Measurements from ENCODE around the gene KCTD15. TPM values are rescaled to one million over a fixed set of nuclear protein-coding genes. Genes with fewer than 3 reads are reported as not detected.
"Not testable (repeated sequence)": the region's sequence is repeated elsewhere in the genome, so short reads cannot be mapped to it uniquely, and the experiment has no call there.

KCTD15 gene
- total and polyA plus RNA-seq, 2 of the 4 experiments (the other 2 are of a cell fraction) = 16.3 to 19.6 TPM

- ATAC-seq (ENCODE audit: low read depth) = no peak
- Histone ChIP-seq H4K20me1 (ENCODE audit: insufficient read depth, low read length) (no peaks in the 10 kb centered on the region), H4K5ac (ENCODE audit: low read depth, low read length) (no peak overlapping the region), H2AFZ (replicated peaks; ENCODE audit: low read length, poor library complexity) (no peak overlapping the region), H3K36me3 (ENCODE audit: control insufficient read depth, insufficient read depth, low read length) (no peaks in the 10 kb centered on the region; the same call in 1 of the 2 replicates), H4K91ac (ENCODE audit: insufficient read depth, low read depth, low read length) (no peak overlapping the region), H3K9me1 (ENCODE audit: insufficient read depth, low read length) (no peaks in the 10 kb centered on the region), H2AK5ac (ENCODE audit: low read depth, low read length) (no peak overlapping the region), H3K27me3 (ENCODE audit: control insufficient read depth, insufficient read depth, low read length) (no peaks in the 10 kb centered on the region), H3K4me3 (ENCODE audit: insufficient read depth, low read depth, low read length) (no peak overlapping the region), H4K8ac (ENCODE audit: low read depth in 2 of 2, low read length in 2 of 2) (no peak overlapping the region), H2AK9ac (replicated peaks; ENCODE audit: low read depth, low read length, poor library complexity) (no peak overlapping the region), H3K79me1 (ENCODE audit: low read depth in 1 of 2, low read length in 2 of 2) (no peaks in the 10 kb centered on the region), H3K56ac (ENCODE audit: extremely low read depth, insufficient read depth, low read length) (no peak overlapping the region), H3K4me2 (ENCODE audit: low read depth, low read length) (no peak overlapping the region), H3K9me3 (ENCODE audit: control insufficient read depth, insufficient read depth, low read length) (no peaks in the 10 kb centered on the region), H3K4me1 (ENCODE audit: control insufficient read depth, insufficient read depth, low read length) (peaks cover 3% of the 10 kb centered on the region; the same call in 1 of the 2 replicates), H2BK120ac (ENCODE audit: low read depth, low read length) (no peak overlapping the region), H2BK15ac (ENCODE audit: low read depth, low read length) (no peak overlapping the region), H3K9ac (ENCODE audit: low read depth, low read length) (no peak overlapping the region), H3K18ac (ENCODE audit: low read depth, low read length) (no peak overlapping the region), H2BK20ac (ENCODE audit: low read depth, low read length) (no peak overlapping the region), H3K4ac (ENCODE audit: low read depth, low read length) (no peak overlapping the region), H2BK5ac (ENCODE audit: low read depth, low read length, poor library complexity, severe bottlenecking) (no peak overlapping the region), H3K14ac (replicated peaks; ENCODE audit: low read depth, low read length) (no peak overlapping the region), H3K27ac (ENCODE audit: insufficient read depth, low read length) (no peak overlapping the region), H3K23ac (ENCODE audit: low read depth, low read length) (no peak overlapping the region)
- TF ChIP-seq SMC3 (IDR thresholded peaks at IDR 0.05; ENCODE audit: low read depth, low read length) = no peak
- no peak for TF ChIP-seq CEBPB (IDR thresholded peaks at IDR 0.05; ENCODE audit: low read depth, low read length)
- no peak for TF ChIP-seq RFX5 (IDR thresholded peaks at IDR 0.05; ENCODE audit: low read depth, low read length)
- TF ChIP-seq MAZ (IDR thresholded peaks at IDR 0.05; ENCODE audit: borderline replicate concordance, low read depth, low read length) = no peak
- TF ChIP-seq MXI1 (IDR thresholded peaks at IDR 0.05; ENCODE audit: borderline replicate concordance, low read depth, low read length) = no peak
- no peak for TF ChIP-seq BHLHE40 (IDR thresholded peaks at IDR 0.05; ENCODE audit: low read depth, low read length)
- TF ChIP-seq FOS (IDR thresholded peaks at IDR 0.05; ENCODE audit: low read depth, low read length) = no peak
- no peak for TF ChIP-seq RAD21 (IDR thresholded peaks at IDR 0.05; ENCODE audit: low read length)
- TF ChIP-seq CHD1 (IDR thresholded peaks at IDR 0.05; ENCODE audit: low read depth, low read length) = no peak
- TF ChIP-seq RCOR1 (IDR thresholded peaks at IDR 0.05; ENCODE audit: insufficient replicate concordance, low read length) = no peak
- TF ChIP-seq MAFK (IDR thresholded peaks at IDR 0.05; ENCODE audit: low read depth, low read length) = no peak
- TF ChIP-seq NFE2L2 (IDR thresholded peaks at IDR 0.05; ENCODE audit: low read depth, low read length) = no peak
- intact Hi-C loops (cut with micrococcal nuclease) (no loop called here), dilution Hi-C loops (cut with HindIII; ENCODE audit: low sequenced_read_pairs, unreplicated experiment) (no loop called here), in situ Hi-C loops (cut with MboI; ENCODE audit: low sequenced_read_pairs) (no loop called here)
- POLR2A ChIA-PET (ENCODE audit: unreplicated experiment) = no interaction called here
- WGBS, 2 experiments (ENCODE audit: extremely low coverage in 2 of 2, insufficient read length in 1 of 2) = no CpG with 5 or more reads among the region's 4 CpGs
- no peak for DNase-seq
- CTCF ChIA-PET = interaction anchor here (0.6 to 1.1 kb wide), 2 partner anchors 41 to 224 kb away, joined by 3 to 10 read pairs; no protein-coding TSS in a partner anchor
- no TSS peak for BruUV-seq (replicated peaks)
Observed at GRCh38 chr19:33818411-33818810, 21.7 kb downstream of the KCTD15 start.

GRCh38 chr19:33819078-33819477, 22.4 kb downstream of the KCTD15 start:
- no CpG with 5 or more reads among the region's 7 CpGs for WGBS, 2 experiments (ENCODE audit: extremely low coverage in 2 of 2, insufficient read length in 1 of 2)
- H2BK20ac ChIP-seq (ENCODE audit: low read depth, low read length); H3K27ac ChIP-seq (ENCODE audit: insufficient read depth, low read length); H3K4me3 ChIP-seq (ENCODE audit: insufficient read depth, low read depth, low read length); H3K9me1 ChIP-seq (ENCODE audit: insufficient read depth, low read length); ATAC-seq (ENCODE audit: low read depth); H3K9me3 ChIP-seq (ENCODE audit: control insufficient read depth, insufficient read depth, low read length); H3K36me3 ChIP-seq (ENCODE audit: control insufficient read depth, insufficient read depth, low read length); H3K23ac ChIP-seq (ENCODE audit: low read depth, low read length); H2AK9ac ChIP-seq (replicated peaks; ENCODE audit: low read depth, low read length, poor library complexity); H2AK5ac ChIP-seq (ENCODE audit: low read depth, low read length); H4K91ac ChIP-seq (ENCODE audit: insufficient read depth, low read depth, low read length); H3K18ac ChIP-seq (ENCODE audit: low read depth, low read length); BruUV-seq (replicated peaks); H2BK120ac ChIP-seq (ENCODE audit: low read depth, low read length); H3K79me1 ChIP-seq (ENCODE audit: low read depth in 1 of 2, low read length in 2 of 2); H2BK5ac ChIP-seq (ENCODE audit: low read depth, low read length, poor library complexity, severe bottlenecking); intact Hi-C loops (cut with micrococcal nuclease); H4K20me1 ChIP-seq (ENCODE audit: insufficient read depth, low read length); H3K27me3 ChIP-seq (ENCODE audit: control insufficient read depth, insufficient read depth, low read length); dilution Hi-C loops (cut with HindIII; ENCODE audit: low sequenced_read_pairs, unreplicated experiment); H2AFZ ChIP-seq (replicated peaks; ENCODE audit: low read length, poor library complexity); in situ Hi-C loops (cut with MboI; ENCODE audit: low sequenced_read_pairs); H3K14ac ChIP-seq (replicated peaks; ENCODE audit: low read depth, low read length); DNase-seq; H3K4ac ChIP-seq (ENCODE audit: low read depth, low read length); H2BK15ac ChIP-seq (ENCODE audit: low read depth, low read length); H3K9ac ChIP-seq (ENCODE audit: low read depth, low read length); H3K4me1 ChIP-seq (ENCODE audit: control insufficient read depth, insufficient read depth, low read length); H3K4me2 ChIP-seq (ENCODE audit: low read depth, low read length); H3K56ac ChIP-seq (ENCODE audit: extremely low read depth, insufficient read depth, low read length); H4K8ac ChIP-seq (ENCODE audit: low read depth in 2 of 2, low read length in 2 of 2); POLR2A ChIA-PET (ENCODE audit: unreplicated experiment); H4K5ac ChIP-seq (ENCODE audit: low read depth, low read length): not testable (repeated sequence)
- CTCF ChIA-PET = interaction anchor here (1.1 kb wide), 1 partner anchor 41 kb away, joined by 10 read pairs; no protein-coding TSS in a partner anchor

Measured in IMR-90 (cell line).